Prostate gland (tissue), 2 donors: ENCODE results near the gene BPIFB6.

ENCODE experiments used
- POLR2A ChIP-seq: fragments of 450-650 bp; IDR thresholded peaks from one replicate; pipeline ENCODE4 v1.6.1; 2016; ENCODE audit warnings: antibody characterized with exemption, mild to moderate bottlenecking
- TF ChIP-seq, protein P1 (sequence below), 4 experiments: fragments of 200-600 bp in 2 of 4; fragments of 450-650 bp in 2 of 4; sonication (generic) in 2 of 4; IDR thresholded peaks; 1 replicate in 3 of 4; 2 replicates in 1 of 4; pipeline ENCODE4 v1.5.1; 2016 to 2019; ENCODE audit warnings: antibody characterized with exemption in 4 of 4, mild to moderate bottlenecking in 2 of 4, moderate library complexity in 2 of 4

DNA sequence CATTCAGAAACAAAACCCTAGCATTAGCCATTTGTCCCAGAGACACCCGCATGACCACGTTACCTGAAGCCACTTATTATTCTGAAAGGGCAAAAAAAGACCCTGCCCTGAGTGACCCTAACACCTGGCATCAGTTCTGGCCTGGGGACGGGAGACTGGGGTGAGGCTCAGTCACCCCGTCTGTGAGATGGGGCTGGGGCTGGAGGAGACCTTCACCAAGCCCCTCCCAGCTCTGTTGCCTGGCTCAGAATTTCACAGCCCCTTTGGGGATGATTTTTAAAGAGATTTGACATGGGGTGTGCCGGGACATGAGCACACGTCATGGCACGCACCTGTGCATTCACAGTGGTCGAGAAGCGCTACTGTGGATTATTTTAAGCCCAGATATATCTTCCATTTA, 1.4 kb upstream of the BPIFB6 start:
- TF ChIP-seq, protein P1, sequence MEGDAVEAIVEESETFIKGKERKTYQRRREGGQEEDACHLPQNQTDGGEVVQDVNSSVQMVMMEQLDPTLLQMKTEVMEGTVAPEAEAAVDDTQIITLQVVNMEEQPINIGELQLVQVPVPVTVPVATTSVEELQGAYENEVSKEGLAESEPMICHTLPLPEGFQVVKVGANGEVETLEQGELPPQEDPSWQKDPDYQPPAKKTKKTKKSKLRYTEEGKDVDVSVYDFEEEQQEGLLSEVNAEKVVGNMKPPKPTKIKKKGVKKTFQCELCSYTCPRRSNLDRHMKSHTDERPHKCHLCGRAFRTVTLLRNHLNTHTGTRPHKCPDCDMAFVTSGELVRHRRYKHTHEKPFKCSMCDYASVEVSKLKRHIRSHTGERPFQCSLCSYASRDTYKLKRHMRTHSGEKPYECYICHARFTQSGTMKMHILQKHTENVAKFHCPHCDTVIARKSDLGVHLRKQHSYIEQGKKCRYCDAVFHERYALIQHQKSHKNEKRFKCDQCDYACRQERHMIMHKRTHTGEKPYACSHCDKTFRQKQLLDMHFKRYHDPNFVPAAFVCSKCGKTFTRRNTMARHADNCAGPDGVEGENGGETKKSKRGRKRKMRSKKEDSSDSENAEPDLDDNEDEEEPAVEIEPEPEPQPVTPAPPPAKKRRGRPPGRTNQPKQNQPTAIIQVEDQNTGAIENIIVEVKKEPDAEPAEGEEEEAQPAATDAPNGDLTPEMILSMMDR (IDR thresholded peaks at IDR 0.05), result no peak
- TF ChIP-seq POLR2A, result no peak
